ENCODE results near the gene MEIOC.
"Not testable (repeated sequence)": the region's sequence is repeated elsewhere in the genome, so short reads cannot be mapped to it uniquely, and the experiment has no call there.

Gene MEIOC

DNA sequence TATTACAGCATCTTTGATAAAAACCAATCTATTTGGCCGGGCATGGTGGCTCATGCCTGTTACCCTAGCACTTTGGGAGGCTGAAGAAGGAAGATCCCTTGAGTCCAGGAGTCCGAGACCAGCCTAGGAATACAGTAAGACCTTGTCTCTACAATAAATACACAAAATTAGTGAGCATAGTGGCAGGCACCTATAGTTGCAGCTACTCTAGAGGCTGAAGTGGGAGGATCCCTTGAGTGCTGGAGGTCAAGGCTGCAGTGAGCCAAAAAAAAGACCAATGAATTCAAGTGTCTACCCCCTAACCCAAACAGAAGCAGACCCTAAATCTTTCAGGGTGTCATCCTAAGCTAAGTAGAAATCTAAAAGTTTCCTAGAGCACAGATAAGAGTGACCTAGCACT, 7.3 kb upstream of the MEIOC start:
- no peak for DNase-seq

GRCh38 chr17:44651228-44651627, 5.0 kb upstream of the MEIOC start:
- no peak for DNase-seq

GRCh38 chr17:44652727-44653126, 3.5 kb upstream of the MEIOC start:
- DNase-seq: no peak

DNA sequence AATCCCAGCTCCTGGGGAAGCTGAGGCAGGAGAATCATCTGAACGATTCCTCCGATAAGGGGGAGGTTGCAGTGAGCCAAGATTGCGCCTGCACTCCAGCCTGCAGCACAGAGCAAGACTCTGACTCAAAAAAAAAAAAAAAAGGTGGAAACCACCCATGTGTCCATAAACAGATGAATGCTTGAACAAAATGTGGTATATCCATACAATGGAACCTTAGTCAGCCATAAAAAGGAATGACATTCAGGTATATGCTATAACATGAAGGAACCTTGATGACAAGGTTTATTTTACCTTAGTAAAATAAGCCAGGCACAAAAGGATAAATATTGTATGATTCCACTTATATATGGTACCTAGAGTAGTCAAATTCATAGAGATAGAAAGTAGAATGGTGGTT, 2.9 kb upstream of the MEIOC start:
- DNase-seq: no peak

- DNase-seq: no peak
These were observed 2.3 kb upstream of the MEIOC start for GRCh38 chr17:44653954-44654353.

DNA sequence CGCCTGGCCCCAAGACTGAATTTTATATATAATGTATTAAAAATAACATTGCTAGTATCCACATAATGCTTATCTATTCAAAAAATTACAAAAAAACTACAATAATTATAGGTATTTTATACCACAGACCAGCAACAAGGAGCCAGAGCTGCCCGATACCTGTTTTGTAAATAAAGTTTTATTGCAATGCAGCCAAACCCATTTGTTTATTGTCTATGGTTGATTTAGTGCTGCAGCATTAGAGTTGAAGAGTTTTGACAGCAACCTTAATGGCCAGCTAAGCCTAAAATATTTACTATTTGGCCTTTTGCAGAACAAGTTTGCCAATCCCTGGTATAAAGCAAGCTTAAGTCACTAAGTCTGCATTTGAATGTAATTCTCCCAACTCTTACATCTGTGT, 5.6 kb downstream of the MEIOC start:
- DNase-seq: no peak

DNA sequence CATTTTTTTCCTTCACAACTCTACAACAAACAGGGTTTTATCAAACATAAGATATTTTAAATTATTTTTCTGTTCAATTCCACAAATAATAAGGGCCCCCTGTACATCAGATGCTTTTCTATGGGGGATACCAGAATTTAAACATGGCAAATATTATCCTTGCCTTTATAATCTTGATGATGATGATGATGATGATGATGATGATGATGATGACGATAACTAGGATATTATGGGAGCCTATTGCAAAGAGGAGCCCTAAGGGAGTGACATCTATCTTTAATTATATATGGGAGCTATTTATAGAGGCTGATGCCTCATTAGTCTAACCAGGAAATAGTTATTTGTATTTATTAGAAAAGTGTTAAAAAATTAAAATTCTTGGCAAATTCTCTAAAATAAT, 6.8 kb downstream of the MEIOC start:
- no peak for DNase-seq

GRCh38 chr17:44664867-44665266, 8.6 kb downstream of the MEIOC start:
- no peak for DNase-seq

GRCh38 chr17:44666006-44666405, 9.7 kb downstream of the MEIOC start:
- DNase-seq: no peak

DNA sequence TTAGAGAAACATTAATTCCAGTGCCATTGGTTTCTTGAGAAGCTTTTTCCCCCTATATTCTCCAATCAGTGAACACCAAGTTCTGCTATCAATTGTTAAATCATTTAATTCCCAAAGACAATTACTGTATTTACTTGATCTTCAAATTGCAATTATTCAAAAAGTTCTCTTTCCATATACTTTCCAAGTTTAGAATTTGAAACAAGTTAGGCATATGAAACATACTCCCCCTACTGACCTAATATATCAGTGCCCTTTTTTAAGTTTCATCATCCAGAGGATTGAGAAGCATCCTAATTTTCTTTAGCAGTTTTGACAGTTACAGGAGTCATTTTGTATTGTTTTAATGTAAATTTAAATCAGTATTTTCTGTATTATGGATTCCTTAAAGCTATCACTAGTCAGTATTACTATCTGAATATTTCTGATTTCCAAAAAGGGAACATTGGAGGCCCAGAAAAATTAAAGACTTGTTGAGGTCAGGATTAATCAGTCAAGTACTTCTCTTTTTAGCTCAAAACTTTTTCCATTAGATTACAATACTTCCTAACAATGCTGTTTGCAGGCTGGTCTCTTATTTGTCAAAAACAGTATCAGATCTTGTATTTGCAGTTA, 16.3 kb downstream of the MEIOC start:
- DNase-seq: peak; percentile 38

GRCh38 chr17:44673893-44674292, 17.6 kb downstream of the MEIOC start:
- DNase-seq: no peak

GRCh38 chr17:44677136-44677535, 20.9 kb downstream of the MEIOC start:
- no peak for DNase-seq

DNA sequence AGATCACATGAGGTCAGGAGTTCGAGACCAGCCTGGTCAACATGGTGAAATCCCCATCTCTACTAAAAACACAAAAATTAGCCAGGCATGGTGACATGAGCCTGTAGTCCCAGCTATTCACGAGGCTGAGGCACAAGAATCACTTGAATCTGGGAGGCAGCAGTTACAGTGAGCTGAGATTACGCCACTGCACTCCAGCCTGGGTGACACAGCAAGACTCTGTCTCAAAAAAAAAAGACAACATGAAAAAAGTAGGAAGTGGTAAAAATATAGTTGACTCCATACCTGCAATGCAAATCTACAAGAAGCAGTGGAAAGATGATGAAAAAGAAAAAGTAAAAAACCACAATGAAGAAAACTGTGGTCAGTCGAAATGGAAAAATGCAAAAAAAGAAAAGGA, 27.0 kb downstream of the MEIOC start:
- DNase-seq: not testable (repeated sequence)

DNA sequence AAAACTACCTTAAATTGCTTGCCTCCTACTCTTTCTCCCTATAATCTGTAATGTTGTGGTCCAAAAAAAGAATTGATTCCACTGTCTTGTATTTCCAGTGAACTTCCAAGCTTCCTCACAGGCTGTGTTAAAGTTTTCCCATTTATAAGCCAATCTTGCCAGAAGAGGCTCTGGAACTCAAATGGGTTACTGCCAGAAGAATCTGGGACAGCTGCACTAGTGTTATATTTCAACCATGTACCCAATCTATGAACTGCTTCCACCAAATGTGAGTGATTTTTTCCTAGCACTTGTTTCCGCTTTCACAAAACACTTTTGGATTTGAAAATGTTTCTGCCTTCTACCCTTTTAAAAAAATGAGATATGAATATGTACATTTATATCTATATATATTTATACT, 31.5 kb downstream of the MEIOC start:
- no peak for DNase-seq

DNA sequence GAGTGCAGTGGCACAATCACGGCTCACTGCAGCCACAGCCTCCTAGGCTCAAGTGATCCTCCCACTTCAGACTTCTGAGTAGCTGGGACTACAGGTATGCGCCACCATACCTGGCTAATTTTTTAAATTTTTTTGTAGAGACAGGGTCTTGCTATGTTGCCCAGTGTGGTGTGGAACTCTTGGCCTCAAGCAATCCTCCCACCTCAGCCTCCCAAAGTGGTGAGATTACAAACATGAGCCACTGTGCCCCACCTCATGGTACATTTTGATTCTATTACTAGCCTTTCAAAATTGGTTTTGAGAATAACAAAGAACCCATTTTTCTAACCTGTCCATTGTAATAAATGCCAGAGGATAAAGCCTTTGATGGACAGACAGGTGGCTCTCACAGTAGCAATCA, 31.9 kb downstream of the MEIOC start:
- no peak for DNase-seq

DNA sequence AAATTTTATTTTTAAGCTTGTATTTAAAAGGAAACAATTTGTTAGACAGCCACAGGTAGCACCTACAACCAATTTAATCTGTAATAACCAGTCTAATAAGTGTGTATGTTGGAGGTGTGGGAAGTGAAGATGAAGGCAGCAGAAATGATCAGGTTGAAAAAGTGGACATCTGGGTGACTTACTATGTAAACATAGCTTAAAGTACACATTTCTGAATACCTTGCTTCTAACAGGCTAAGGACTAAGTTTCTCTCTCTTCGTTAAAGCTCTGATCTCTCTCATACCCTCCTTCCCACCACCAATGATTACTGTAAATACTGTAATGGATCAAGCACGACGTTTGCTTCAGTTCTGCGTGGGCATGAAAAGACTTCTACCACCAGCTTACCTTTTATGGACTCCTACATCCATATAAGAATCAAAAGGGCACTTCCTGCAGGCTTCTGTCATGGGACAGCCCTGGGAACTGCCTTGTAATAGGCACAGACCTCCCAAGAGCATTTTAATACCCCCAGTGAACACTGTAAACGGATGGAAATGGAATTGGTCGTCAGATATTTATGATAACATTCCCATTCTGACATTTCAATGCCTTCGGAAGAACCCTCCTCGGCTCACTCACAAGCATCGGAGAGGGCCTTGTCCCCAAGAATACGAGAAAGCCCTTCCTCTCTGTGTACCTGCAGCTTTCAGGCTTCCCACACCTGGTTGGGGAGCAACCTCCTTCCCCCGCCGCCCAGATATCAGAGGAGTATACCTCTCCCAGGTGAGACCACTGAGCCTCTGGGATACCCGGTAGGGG, 32.6 kb downstream of the MEIOC start:
- no peak for DNase-seq

DNA sequence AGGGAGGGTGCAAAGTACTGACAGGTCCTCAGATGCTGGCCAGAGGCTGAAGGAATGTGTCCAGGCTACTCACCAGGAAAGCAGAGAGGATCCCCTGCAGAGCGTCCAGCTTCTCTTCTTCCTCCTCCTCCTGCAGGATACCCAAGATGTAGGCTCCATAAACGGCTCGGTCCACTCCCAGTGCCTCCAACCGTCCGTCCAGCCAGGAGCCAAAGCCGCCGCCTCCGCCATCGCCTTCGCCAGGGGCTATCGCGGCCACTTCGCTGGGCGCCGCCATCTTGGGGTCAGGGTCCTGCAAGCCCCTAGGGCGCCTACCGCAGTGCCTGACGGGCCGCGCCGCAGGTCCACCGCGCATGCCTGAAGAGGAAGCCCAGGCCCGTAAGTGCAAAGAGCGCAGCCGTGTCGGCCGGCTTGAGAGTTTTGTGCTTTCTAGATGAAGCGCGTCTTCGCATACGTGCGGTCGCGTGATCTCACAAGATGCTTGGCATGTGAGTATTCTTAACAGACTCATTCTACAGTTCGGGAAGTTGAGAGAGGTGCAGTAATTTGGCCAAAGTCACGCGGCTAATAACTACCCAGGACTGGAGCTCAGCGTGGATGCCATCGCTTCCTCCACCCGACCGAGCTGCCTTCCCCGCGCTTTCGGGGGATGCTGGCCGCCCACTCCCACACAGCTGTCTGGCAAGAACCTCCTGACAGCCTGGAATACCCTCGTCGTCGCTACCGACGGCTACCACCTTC, 33.4 kb downstream of the MEIOC start, which contains the start of gene CCDC43:
Gene CCDC43, minus strand, starts transcription at position 300 of the 741 bp plus-strand sequence. Its CDS starts 23 bp downstream, at position 277.
- DNase-seq: peak; percentile 96

DNA sequence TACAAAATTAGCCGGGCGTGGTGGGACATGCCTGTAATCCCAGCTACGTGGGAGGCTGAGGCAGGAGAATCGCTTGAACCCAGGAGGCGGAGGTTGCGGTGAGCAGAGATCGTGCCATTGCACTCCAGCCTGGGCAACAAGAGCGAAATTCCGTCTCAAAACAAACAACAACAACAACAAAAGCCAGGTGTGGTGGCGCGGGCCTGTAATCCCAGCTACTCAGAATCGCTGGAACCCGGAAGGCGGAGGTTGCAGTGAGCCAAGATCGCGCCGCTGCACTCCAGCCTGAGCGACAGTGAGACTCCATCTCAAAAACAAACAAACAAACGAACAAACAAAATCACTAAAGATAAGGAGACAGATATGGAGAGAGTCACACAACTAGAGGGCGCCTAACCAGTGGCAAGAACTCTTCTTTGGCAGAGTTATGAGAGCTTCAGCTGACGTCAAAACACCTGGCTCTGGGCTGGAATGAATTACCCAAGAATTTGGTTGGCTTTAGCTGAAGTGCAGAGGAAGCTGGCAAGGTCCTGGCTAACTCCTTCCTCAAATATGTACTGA, 34.6 kb downstream of the MEIOC start:
- DNase-seq: peak; percentile 11

DNA sequence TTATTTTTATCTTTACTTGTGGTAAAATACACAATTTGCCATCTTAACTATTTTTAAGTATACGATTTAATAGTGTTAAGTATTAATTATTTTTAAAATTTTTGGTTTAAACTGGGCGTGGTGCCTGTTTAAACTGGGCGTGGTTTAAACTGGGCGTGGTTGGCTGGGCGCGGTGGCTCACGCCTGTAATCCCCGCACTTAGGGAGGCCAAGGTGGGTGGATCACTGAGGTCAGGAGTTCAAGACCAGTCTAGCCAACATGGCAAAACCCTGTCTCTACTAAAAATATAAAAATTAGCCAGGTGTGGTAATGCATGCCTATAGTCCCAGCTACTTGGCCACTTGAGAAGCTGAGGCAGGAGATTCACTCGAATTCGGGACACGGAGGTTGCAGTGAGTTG, 37.3 kb downstream of the MEIOC start:
- no peak for DNase-seq

DNA sequence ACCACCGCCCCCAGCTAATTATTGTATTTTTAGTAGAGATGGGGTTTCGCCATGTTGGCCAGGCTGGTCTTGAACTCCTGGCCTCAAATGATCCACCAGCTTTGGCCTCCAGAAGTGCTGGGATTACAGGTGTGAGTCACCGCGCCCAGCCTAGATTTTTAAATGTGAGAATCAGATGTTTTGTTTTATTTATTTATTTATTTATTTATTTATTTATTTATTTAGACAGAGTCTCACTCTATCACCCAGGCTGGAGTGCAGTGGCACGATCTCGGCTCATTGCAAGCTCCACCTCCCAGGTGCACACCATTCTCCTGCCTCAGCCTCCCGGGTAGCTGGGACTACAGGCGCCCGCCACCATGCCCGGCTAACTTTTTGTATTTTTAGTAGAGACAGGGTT, 44.0 kb downstream of the MEIOC start:
- not testable (repeated sequence) for DNase-seq

GRCh38 chr17:44707755-44708400, 51.6 kb downstream of the MEIOC start:
- no peak for DNase-seq

DNA sequence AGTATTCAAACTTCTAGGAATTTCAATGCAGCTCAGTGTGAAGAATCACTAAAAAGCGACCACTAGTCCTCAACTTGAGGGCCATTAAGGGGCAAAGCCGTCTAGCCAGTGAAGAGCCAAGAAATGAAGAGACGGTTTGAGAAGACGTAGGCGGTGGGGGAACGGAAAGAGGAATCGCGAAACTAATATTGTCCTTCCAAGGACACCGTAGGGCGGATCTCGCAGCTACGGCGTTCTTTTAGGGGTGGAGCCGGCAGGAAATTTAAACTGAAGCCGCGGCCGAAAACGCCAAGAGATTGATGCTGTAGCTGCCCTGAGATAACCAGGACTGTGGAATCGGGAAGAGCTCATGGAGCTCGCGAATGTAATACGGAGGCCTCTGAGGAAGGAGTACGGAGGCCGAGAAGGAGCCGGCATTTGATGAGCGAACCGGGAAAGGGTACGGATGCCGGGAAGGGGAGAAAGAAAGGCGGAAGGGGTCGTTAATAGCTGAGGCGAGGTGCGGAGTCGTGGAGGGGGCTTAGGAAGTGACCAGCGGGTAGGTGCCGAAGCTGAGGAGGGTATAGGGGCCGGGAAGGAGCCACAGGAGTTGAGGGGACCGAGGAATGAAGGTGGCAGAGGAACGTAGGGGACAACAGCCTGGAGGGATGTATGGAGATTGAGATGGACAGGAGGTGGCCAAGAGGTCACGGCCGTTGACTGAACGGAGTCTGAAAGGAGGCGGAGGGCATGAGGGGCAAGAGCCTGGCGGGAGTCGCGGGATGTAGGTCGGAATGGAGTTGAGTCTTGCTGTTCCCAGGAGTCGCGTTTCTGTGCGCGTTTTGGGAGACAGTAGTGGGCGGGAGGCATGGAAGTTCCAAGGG, 52.4 kb downstream of the MEIOC start, which contains the start of gene DBF4B:
Gene DBF4B, plus strand, starts transcription at position 265 of the 863 bp plus-strand sequence. Its CDS starts 156 bp downstream, at position 421.
- peak; percentile 99 for DNase-seq
